ENCODE measurements around the gene CDK5RAP3. TPM values are rescaled to one million over a fixed set of nuclear protein-coding genes. Genes with fewer than 3 reads are reported as not detected.

The CDK5RAP3 gene
- total and polyA plus RNA-seq, 2 of the 13 experiments (the other 11 are each of a cell fraction or from before 2014, with no cell fraction given): 128 to 154 TPM

- TF ChIP-seq ZBTB20 (CRISPR knock-in tag; IDR thresholded peaks at IDR 0.05; ENCODE audit: borderline replicate concordance, low read depth) (peak; percentile 17; the same call in 1 of the 2 replicates), ATM (IDR thresholded peaks at IDR 0.05; ENCODE audit: borderline replicate concordance) (no peak), POGZ (CRISPR knock-in tag; IDR thresholded peaks at IDR 0.05) (0 out of 2 replicates have a peak, but pooled peaks have one; percentile 39), ZNF558 (CRISPR knock-in tag; IDR thresholded peaks at IDR 0.05; ENCODE audit: borderline replicate concordance) (no peak), DMAP1 (CRISPR knock-in tag; IDR thresholded peaks at IDR 0.05) (0 out of 2 replicates have a peak, but pooled peaks have one; percentile 28), ZFP36L2 (CRISPR knock-in tag; IDR thresholded peaks at IDR 0.05) (no peak), FOSL1 (CRISPR knock-in tag; IDR thresholded peaks at IDR 0.05; ENCODE audit: borderline replicate concordance) (no peak), ZNF274 (CRISPR knock-in tag; IDR thresholded peaks at IDR 0.05) (no peak), RNF219 (CRISPR knock-in tag; IDR thresholded peaks at IDR 0.05) (no peak), SAFB2 (CRISPR knock-in tag; IDR thresholded peaks at IDR 0.05; ENCODE audit: borderline replicate concordance, low read depth) (no peak), WIZ (CRISPR knock-in tag; IDR thresholded peaks at IDR 0.05) (0 out of 2 replicates have a peak, but pooled peaks have one; percentile 11), ZNF773 (CRISPR knock-in tag; IDR thresholded peaks at IDR 0.05; ENCODE audit: borderline replicate concordance) (no peak), HNRNPK (IDR thresholded peaks at IDR 0.05; ENCODE audit: low read depth, low read length, poor library complexity, severe bottlenecking) (no peak), CSRNP2 (CRISPR knock-in tag; conservative IDR thresholded peaks at IDR 0.05; ENCODE audit: low read depth) (no peak), PHF5A (CRISPR knock-in tag; IDR thresholded peaks at IDR 0.05; ENCODE audit: low read depth, unreplicated experiment) (no peak), SMARCE1 (IDR thresholded peaks at IDR 0.05; ENCODE audit: borderline replicate concordance) (no peak)
- TF ChIP-seq, protein P1, sequence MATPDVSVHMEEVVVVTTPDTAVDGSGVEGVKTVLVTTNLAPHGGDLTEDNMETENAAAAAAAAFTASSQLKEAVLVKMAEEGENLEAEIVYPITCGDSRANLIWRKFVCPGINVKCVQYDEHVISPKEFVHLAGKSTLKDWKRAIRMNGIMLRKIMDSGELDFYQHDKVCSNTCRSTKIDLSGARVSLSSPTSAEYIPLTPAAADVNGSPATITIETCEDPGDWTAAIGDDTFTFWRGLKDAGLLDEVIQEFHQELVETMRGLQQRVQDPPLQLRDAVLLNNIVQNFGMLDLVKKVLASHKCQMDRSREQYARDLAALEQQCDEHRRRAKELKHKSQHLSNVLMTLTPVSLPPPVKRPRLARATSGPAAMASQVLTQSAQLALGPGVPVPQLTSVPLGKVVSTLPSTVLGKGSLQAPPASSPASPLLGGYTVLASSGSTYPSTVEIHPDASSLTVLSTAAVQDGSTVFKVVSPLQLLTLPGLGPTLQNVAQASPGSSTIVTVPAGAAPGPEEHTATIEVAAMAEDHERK (CRISPR knock-in tag; IDR thresholded peaks at IDR 0.05; ENCODE audit: low read depth): no peak
- TF ChIP-seq, protein P2, sequence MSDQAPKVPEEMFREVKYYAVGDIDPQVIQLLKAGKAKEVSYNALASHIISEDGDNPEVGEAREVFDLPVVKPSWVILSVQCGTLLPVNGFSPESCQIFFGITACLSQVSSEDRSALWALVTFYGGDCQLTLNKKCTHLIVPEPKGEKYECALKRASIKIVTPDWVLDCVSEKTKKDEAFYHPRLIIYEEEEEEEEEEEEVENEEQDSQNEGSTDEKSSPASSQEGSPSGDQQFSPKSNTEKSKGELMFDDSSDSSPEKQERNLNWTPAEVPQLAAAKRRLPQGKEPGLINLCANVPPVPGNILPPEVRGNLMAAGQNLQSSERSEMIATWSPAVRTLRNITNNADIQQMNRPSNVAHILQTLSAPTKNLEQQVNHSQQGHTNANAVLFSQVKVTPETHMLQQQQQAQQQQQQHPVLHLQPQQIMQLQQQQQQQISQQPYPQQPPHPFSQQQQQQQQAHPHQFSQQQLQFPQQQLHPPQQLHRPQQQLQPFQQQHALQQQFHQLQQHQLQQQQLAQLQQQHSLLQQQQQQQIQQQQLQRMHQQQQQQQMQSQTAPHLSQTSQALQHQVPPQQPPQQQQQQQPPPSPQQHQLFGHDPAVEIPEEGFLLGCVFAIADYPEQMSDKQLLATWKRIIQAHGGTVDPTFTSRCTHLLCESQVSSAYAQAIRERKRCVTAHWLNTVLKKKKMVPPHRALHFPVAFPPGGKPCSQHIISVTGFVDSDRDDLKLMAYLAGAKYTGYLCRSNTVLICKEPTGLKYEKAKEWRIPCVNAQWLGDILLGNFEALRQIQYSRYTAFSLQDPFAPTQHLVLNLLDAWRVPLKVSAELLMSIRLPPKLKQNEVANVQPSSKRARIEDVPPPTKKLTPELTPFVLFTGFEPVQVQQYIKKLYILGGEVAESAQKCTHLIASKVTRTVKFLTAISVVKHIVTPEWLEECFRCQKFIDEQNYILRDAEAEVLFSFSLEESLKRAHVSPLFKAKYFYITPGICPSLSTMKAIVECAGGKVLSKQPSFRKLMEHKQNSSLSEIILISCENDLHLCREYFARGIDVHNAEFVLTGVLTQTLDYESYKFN (CRISPR knock-in tag; conservative IDR thresholded peaks at IDR 0.05): peak; percentile 80
Measured at GRCh38 chr17:47956791-47957590, 13.9 kb upstream of the CDK5RAP3 start (continued).
